CD4-positive, alpha-beta T cell treated with Interferon gamma for 1 hour (primary cell): Measurements from ENCODE around the gene MBD3L1.

ENCODE experiments used
- DNase-seq: peaks from one replicate; pipeline ENCODE4 v3.0.0-alpha.2; 2020

The MBD3L1 gene

DNA sequence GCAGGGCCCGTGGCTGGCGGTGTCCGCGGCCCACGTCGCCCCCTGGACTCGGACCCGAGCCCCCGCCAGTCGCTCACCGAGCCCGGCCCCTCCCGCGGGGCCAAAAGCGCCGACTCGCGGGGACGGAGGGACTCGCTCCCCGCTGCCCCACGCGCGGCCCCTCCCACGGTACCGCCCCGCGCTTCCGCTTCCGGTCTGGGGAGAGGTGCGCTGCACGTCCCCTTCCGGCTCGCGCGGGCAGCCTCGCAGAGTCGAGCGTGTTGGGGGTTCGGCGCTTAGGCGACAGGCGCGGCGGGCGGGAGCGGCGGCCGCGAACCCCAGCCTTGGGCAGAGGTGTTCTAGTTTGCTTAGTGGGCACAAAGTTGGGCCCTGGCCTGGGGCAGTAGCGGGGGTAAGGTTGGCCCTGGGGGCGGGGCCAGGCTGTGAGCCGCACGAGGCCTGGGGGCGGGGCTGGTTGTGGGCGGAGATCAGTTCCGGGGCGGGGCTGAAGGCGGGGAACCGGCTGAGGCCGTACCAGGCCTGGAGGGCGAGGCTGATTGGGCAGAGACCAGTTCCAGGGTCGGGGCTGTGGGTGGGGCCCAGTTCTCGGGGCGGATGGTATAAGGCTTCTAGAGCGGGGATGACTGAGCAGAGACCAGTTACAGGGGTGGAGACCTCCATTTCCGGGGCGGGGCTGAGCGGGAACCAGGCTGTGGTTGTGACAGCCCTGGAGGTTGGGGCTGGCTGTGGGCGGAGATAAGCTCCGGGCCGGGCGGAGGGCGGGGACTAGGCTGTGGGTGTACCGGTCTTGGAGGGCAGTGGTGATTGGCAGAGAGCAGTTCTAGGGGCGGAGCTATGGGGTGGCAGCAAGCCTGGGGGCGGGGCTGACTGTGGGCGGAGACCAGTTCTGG, at the start of gene MBD3L1, which contains the start of gene ZNF558:
MBD3L1 (plus strand) TSS at position 246 of the 890 bp plus-strand sequence. CDS start 10,302 bp downstream, outside the sequence.
ZNF558 (minus strand) TSS at position 173 of the 890 bp plus-strand sequence. CDS start 9,645 bp downstream, outside the sequence.
- peak; percentile 100 for DNase-seq

GRCh38 chr19:8794823-8795222, 37.4 kb upstream of the MBD3L1 start:
- DNase-seq, result no peak

DNA sequence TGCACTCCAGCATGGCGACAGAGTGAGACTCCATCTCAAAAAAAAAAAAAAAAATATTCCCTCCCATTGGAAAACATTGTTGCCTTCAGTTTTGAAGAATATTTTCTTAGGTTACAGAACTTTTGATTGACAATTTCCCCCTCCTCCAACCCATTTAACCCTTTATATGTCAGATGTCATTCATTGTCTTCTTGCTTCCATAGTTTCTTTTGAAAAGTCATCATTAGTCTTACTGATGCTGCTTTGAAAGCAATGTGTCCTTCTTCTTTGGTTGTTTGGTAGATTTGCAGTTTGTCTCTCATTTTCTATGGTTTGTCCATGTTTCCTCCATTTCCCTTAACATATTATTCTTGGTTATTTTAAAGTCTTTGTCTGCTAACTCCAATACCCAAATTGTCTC, 25.5 kb upstream of the MBD3L1 start:
- DNase-seq, result no peak

- DNase-seq, result no peak
Observed at GRCh38 chr19:8811315-8812172, 20.6 kb upstream of the MBD3L1 start.

- DNase-seq, result no peak
Observed at GRCh38 chr19:8814176-8814575, 18.0 kb upstream of the MBD3L1 start.

DNA sequence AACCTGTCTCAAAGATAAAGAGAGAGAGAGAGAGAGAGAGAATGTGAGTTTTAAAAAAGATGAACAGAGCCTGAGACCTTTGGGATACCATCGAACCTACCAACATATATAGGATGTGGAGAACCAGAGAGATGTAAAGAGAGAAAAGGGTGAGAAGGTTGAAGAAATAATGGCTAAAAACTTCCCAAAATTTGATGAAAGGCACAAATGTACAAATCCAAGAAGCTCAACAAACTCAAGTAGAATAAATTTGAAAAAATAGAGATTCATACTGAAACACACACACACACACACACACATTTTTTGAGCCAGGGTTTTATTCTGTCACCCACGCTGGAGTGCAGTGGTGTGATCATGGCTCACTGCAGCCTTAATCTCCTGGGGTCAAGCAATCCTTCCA, 16.4 kb upstream of the MBD3L1 start:
- no peak for DNase-seq

- no peak for DNase-seq
Observed at GRCh38 chr19:8820234-8820633, 11.9 kb upstream of the MBD3L1 start.

GRCh38 chr19:8821748-8822241, 10.4 kb upstream of the MBD3L1 start:
- DNase-seq, result no peak

GRCh38 chr19:8826371-8826770, 5.8 kb upstream of the MBD3L1 start:
- DNase-seq, result no peak

DNA sequence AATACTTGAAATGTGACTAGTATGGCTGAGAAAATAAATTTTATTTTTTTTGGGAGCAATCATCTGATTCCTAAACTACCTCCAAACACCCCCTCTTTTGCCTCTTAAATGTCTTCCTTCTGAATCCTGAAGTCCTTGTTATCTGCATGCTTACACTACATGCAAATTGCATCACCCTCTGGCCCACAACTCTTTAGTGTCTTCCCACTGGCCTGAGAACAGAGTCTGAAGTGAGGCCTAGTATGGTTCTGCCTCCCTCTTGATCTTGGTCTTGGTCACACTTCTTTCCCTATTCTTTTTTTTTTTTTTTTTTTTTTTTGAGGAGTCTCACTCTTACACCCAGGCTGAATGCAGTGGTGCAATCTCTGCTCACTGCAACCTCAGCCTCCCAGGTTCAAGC, 4.9 kb upstream of the MBD3L1 start:
- DNase-seq, result no peak

DNA sequence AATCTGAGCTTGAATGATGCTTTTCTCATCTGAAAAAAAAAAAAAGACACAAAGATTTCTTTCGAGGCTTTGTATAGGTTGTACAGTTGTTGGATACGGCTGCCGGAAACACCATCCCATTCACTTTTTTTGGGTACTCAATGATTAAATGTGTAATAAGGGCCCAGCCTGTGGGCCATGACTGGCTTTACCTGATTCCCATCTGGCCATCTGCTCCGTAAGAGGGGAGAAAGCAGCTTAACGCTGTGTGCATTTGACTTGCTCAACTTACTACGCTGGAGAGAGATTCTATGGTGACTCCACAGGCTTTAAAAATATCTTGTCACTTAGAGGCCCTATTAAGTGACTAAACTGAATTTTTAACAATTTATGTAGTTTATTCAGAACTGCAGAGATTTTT, 804 bp upstream of the MBD3L1 start:
- no peak for DNase-seq

GRCh38 chr19:8831832-8832131, 395 bp upstream of the MBD3L1 start:
- DNase-seq, result no peak

GRCh38 chr19:8835446-8835845, 3.3 kb downstream of the MBD3L1 start:
- no peak for DNase-seq

- no peak for DNase-seq
Observed at GRCh38 chr19:8835877-8836276, 3.7 kb downstream of the MBD3L1 start.

GRCh38 chr19:8840708-8841107, 8.5 kb downstream of the MBD3L1 start:
- no peak for DNase-seq

DNA sequence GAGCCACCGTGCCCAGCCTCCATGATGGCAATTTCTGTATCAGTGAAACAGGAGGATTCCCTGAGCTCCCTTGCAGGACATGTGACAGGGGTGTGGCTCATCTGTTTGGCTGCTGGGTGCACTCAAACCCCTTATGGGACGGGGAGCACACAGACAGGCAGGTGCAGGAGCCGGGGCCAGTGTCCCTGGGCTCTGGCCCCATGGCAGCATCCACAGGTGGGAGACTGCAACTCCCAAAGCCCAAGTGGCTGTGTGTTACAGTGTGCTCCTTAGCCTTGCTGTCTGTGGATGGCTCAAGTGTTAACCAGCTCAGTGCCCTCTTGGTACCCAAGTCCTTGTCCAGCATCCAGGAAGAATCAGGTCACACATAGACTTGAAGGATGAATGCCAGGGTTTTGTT, 14.6 kb downstream of the MBD3L1 start:
- no peak for DNase-seq

DNA sequence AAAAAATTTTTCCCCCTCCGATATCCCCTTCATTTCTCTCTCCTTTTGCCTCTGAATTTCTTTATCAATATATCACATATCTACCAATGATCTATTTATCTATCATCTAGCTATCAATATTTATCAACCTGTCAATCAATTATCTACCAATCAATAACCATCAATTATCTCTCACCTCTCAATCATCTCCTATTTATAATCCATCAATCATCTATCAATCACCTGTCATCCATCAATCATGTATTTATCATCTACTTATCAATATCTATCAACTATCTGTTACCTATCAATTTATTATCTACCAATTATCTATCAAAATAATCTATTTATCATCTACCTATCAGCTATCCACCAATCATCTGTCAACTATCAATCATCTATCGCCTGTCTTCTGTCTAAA, 17.1 kb downstream of the MBD3L1 start:
- no peak for DNase-seq

DNA sequence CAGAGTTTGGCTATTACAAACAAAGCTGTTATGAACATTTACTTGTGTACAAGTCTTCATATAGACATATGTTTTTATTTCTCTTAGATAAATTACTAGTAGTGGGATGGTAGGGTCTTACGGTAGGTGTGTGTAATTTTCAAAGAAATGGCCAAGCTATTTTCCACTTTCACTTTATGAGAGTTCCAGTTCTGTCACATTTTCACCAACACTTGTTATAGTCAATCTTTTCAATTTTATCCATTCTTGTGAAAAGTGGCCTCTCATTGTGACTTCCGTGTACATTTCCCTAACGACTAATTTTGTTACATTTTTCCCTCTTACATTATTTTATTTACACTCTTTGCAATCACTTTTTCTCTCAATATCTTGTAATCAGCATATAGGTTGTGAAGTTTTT, 18.3 kb downstream of the MBD3L1 start:
- no peak for DNase-seq

DNA sequence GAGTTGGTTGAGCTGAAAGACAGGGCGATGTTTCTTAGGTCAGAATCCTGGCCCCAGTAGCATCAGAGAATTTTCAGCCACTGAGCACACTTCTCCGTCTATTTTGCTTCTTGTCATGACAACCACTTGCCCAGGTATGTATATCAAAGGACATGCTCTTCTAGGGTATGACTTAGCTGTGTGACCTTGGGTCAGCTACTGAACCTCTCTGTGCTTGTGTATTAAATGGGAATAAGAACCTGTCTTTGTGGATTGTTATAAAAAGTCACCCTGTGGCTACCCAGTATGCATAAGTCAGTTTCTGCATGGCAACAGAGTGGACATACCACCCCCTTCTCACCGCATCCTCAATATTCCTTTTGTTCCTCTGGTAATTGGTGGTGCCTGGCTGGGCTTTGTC, 26.1 kb downstream of the MBD3L1 start:
- DNase-seq, result no peak

- DNase-seq, result no peak
Observed at GRCh38 chr19:8866344-8866743, 34.2 kb downstream of the MBD3L1 start.

GRCh38 chr19:8877854-8878705, 45.9 kb downstream of the MBD3L1 start:
- no peak for DNase-seq

DNA sequence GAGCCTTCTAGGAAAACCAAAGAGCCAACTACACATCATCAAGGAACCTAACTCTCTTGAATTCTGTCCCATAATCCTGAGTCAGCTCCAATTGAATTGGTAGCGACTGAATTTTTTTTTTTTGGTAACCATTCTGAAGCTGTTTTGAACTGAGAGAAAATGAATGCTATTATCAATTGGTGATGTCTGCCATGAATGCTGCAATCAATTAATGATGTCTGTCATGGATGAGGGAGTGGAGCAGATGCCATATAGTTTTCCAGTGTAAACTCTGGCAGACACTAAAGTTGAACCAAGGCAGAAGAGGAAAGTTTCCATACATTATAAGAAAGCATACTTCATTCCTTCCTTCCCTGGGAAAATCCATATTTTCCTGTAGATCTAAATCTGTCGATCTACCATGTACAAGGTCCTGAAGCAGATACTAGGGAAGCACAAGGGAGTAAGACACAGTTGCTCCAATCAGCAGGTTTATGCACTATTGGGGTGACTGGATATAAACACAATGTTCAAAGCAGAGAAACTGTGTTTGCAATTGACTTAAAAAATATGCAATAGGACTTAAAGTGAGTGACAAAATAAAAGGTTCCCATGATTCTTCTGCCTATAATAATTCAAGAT, 48.8 kb downstream of the MBD3L1 start:
- DNase-seq, result no peak
